ENCODE data around the gene MAPRE3. TPM values are rescaled to one million over a fixed set of nuclear protein-coding genes. Genes with fewer than 3 reads are reported as not detected.
A peak's percentile ranks its signal among the peaks of the same experiment; 100 is the strongest.

MAPRE3 gene
- total and polyA plus RNA-seq, 9 of the 15 experiments (the other 6 are each of a cell fraction or from before 2014, with no cell fraction given) = 0.70 to 43.2 (median 12.6) TPM

DNA sequence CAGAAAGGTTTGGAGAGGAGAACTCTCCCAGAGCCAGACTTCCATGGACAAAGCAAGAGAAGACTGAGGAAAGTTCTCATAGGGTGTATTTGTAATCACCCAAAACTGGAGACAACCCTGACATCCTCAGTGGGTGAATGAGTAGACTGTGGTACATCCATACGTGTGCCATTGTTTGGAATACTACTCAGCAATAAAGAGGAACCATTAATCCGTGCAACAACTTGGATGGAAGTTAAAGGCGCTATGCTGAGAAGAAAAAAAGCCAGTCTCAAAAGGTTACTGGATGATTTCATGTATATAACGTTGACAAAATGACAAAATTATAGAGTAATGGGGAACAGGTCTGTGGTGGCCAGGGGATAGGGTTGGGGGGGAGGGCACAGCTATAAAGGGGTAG lies 38.2 kb downstream of the MAPRE3 start (continued):
- TF ChIP-seq HIVEP1 (CRISPR knock-in tag; IDR thresholded peaks at IDR 0.05) (peak; percentile 56; the same call in 1 of the 2 replicates), MYC (IDR thresholded peaks at IDR 0.05; ENCODE audit: low read depth, low read length) (no peak), MYC (CRISPR knock-in tag; IDR thresholded peaks at IDR 0.05; ENCODE audit: borderline replicate concordance, low read depth) (no peak), ARNT (IDR thresholded peaks at IDR 0.05) (no peak), ZNF197 (CRISPR knock-in tag; IDR thresholded peaks at IDR 0.05; ENCODE audit: low read depth) (no peak), NR4A1 (CRISPR knock-in tag; IDR thresholded peaks at IDR 0.05) (no peak), NR4A1 (tag; IDR thresholded peaks at IDR 0.05) (0 out of 2 replicates have a peak, but pooled peaks have one; percentile 22), CHD2 (IDR thresholded peaks at IDR 0.05; ENCODE audit: low read depth, low read length) (no peak), RBM34 (IDR thresholded peaks at IDR 0.05; ENCODE audit: borderline replicate concordance, insufficient read depth, low read length) (no peak), CXXC5 (CRISPR knock-in tag; IDR thresholded peaks at IDR 0.05) (no peak), KDM2B (CRISPR knock-in tag; IDR thresholded peaks at IDR 0.05) (no peak), ARHGAP35 (IDR thresholded peaks at IDR 0.05; ENCODE audit: partially characterized antibody) (no peak), TSC22D4 (tag; IDR thresholded peaks at IDR 0.05) (no peak), NCOA6 (IDR thresholded peaks at IDR 0.05) (no peak), ESRRA (IDR thresholded peaks at IDR 0.05; ENCODE audit: borderline replicate concordance, low read depth) (no peak), ZNF3 (CRISPR knock-in tag; IDR thresholded peaks at IDR 0.05) (no peak), CBX3 (IDR thresholded peaks at IDR 0.05; ENCODE audit: borderline replicate concordance in 1 of 2, low read length in 2 of 2) (peak in 1 of 2 experiments; percentile 49; a peak in 1 of 3 replicates), SMAD4 (CRISPR knock-in tag; conservative IDR thresholded peaks at IDR 0.05) (0 out of 2 replicates have a peak, but pooled peaks have one; percentile 18), STAT5A (IDR thresholded peaks at IDR 0.05; ENCODE audit: borderline replicate concordance, low read length) (no peak), RBM25 (IDR thresholded peaks at IDR 0.05; ENCODE audit: low read depth, low read length, severe bottlenecking) (peak; percentile 52), MTA1 (IDR thresholded peaks at IDR 0.05; ENCODE audit: borderline replicate concordance) (no peak), RAD51 (IDR thresholded peaks at IDR 0.05; ENCODE audit: borderline replicate concordance, low read depth) (no peak), SRSF1 (IDR thresholded peaks at IDR 0.05; ENCODE audit: low read depth, low read length) (no peak), ZNF280A (IDR thresholded peaks at IDR 0.05; ENCODE audit: low read depth, partially characterized antibody) (no peak)
- TF ChIP-seq, protein P1, sequence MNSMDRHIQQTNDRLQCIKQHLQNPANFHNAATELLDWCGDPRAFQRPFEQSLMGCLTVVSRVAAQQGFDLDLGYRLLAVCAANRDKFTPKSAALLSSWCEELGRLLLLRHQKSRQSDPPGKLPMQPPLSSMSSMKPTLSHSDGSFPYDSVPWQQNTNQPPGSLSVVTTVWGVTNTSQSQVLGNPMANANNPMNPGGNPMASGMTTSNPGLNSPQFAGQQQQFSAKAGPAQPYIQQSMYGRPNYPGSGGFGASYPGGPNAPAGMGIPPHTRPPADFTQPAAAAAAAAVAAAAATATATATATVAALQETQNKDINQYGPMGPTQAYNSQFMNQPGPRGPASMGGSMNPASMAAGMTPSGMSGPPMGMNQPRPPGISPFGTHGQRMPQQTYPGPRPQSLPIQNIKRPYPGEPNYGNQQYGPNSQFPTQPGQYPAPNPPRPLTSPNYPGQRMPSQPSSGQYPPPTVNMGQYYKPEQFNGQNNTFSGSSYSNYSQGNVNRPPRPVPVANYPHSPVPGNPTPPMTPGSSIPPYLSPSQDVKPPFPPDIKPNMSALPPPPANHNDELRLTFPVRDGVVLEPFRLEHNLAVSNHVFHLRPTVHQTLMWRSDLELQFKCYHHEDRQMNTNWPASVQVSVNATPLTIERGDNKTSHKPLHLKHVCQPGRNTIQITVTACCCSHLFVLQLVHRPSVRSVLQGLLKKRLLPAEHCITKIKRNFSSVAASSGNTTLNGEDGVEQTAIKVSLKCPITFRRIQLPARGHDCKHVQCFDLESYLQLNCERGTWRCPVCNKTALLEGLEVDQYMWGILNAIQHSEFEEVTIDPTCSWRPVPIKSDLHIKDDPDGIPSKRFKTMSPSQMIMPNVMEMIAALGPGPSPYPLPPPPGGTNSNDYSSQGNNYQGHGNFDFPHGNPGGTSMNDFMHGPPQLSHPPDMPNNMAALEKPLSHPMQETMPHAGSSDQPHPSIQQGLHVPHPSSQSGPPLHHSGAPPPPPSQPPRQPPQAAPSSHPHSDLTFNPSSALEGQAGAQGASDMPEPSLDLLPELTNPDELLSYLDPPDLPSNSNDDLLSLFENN (IDR thresholded peaks at IDR 0.05; ENCODE audit: low read depth in 2 of 2, low read length in 2 of 2) = no peak

Measured in K562 (cell line).